Measurements from ENCODE around the gene BATF3.
"Not testable (repeated sequence)": the region's sequence is repeated elsewhere in the genome, so short reads cannot be mapped to it uniquely, and the experiment has no call there.

The BATF3 gene

DNA sequence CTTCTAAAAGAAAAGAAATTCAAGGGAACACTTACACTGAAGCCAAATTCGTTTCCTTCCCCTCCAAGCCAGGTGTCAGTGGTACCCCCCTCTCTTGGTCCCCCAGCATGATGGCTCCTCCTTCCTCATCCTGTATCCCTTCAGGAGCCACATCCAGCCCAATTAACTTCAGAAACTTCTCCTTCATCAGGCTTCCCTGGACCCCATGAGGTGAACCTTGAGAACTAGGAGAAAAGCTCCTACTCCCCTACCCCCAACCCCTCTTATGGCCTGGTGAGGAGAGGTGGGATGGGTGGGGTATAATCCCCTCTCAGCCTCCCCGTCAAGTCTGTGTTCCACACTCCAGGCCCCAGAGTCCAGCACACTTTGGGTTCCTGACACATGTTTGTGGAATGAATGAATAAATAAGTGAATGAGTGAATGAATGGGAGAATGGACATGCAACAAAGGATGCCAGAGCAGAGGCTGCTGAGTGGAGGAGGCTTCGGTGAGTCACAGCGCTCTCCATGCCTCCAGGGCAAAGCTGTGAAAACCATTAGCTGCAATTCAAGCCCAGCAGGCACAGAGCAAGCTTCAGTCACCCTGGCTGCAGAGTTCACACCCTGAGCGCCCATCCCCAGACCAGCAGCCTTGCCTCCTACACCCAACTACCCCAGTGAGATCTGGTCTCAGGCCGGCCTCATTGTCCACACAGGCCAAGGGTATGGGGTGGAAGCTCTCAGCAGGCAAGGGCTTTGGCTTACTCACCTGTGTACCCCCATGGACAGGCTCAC lies 43.8 kb downstream of the BATF3 start:
- DNase-seq, result no peak

DNA sequence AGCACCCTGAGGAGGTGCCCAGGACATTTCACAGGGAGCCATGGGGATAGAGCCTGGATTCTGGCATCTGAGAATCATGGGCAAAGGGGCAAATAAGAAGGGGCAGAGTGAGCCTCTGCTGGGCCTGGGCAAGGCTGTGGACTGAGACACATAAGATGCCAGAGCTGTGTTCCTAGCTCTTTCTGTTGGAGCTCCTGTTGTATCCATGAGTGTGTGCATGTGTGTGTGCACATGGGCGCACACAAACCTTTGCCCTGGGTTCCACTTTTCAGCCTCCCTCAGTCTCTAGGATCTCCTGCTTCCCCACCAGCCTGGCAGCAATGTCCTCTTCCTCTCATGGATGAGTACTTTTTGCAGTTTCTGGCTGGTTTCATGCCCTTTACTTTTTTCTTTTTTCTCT lies 47.0 kb downstream of the BATF3 start:
- no peak for DNase-seq

DNA sequence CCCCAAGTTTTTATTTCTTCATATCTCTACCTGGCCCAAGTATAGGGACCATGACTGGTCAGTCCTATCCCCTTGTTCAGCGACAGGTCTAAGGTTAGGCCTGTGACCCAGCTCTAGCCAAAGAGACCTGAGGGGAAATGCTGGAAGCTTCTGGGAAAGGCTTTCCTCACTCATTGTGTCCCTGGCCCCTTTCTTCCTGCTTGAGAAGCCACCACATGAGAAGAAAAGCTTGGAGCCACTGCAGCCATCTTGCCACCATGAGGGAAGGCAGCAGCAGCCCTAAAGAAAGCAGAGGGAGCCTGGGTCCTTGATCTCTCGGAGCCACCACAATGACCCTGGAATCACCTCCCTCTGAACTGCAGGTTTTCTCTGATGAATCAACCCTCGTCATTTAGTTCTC lies 47.7 kb downstream of the BATF3 start:
- DNase-seq, result no peak

DNA sequence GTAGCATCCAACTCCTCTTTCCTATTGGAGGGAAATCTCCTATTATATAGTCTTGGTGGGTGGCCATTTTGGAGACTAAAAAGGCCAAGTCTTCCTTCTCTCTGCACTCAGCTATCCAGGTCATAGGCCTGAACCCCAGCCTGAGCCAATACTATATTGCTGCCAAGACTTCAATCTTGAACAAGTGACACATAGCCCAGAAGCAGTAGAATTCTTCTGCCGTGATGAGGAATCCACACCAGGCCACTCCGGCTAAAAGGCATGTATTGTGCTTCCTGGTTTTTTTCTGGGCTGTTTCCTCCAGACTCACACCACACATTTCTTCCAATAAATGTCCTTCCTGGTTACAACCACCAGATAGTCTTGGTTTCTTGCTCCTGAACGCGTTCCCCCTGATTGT lies 48.1 kb downstream of the BATF3 start:
- DNase-seq, result no peak

DNA sequence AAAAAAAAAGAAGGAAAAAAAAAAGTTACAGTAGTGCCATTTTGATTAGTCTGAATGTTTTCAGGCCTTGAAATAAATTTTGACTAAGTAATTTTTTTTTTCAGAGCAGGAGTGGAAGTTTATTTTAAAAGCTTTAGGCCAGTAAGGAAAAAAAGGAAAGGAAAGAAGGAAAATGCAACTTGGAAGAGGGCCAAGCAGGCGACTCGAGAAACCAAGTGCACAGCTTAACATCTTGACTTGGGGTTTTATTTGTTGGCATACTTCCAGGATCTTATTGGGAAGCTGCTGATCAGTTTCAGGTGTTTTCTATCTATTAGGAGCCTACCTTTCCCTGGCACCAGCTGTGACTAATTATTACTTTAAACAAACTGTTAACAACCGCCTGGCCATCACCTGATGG lies 49.4 kb downstream of the BATF3 start:
- DNase-seq, result no peak

DNA sequence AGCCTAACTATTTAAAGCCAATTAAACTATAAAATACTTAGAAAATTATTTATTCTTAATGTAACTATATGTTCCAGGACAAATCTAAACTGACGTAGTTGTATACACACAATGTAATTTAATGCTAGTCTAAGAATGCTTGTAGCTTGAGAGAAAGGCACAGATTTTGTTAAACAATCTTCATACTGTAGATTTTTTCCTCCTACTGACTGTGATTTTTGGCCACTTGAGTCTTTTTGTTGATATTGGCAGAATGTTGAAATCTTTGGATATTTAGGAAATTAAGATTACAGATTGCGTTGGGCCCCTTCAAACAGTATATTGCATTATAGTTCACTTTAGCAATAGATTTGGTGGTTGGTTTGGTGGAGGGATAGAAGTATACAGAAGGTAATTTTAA lies 50.6 kb downstream of the BATF3 start:
- no peak for DNase-seq

DNA sequence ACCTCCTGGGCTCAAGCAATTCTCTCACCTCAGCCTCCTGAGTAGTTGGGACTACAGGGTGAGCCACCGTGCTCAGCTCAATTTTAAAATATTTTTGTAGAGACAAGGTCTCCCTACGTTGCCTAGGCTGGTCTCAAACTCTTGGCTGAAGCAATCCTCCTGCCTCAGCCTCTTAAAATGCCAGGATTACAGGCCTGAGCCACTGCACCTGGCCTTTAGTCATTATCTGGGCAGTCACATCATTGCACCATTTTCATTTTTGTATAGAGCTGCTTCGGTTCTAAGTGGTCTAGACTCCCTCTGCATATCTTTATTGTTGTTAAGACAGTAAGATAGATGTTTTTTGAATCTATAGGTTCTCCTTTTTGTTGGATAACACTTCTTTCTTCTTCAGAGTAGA lies 51.2 kb downstream of the BATF3 start:
- no peak for DNase-seq

DNA sequence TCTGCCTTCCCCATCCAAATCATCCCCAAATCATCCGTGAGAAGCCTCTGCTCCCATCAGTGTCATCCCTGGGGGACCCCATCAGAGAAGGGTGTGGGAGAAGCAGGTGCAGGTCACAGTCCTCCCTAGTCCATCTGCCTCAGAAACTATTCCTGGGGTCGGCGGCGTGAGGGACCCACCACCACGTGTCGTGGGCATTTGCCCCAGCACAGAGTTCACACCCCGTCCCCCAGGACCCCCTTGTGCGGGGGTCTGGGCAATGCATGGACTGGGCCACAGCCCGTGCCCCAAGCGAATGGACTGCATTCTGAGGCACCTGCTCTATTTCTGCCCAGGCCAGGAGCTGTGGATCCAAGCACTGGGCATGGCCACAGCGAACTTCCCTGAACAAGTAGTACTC lies 52.6 kb downstream of the BATF3 start:
- no peak for DNase-seq

DNA sequence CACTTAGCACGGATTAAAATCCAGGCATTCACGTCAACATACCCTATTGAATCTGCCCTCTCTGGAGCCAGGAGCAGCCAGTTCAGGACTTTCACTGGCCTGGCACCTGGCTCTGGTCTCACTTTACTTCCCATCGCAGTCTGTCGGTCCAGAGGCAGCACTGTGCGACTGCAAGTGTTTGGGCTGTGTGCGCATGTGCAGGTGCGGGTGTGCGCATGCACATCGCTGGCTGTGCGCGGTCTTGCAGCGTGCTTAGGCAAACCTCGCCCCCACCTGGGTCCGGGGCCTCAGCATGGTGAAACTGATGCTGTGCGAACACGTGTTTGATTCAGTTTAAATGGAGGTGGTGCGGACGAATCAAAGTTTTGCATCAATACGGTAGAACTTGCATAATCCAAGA lies 53.1 kb downstream of the BATF3 start:
- no peak for DNase-seq

DNA sequence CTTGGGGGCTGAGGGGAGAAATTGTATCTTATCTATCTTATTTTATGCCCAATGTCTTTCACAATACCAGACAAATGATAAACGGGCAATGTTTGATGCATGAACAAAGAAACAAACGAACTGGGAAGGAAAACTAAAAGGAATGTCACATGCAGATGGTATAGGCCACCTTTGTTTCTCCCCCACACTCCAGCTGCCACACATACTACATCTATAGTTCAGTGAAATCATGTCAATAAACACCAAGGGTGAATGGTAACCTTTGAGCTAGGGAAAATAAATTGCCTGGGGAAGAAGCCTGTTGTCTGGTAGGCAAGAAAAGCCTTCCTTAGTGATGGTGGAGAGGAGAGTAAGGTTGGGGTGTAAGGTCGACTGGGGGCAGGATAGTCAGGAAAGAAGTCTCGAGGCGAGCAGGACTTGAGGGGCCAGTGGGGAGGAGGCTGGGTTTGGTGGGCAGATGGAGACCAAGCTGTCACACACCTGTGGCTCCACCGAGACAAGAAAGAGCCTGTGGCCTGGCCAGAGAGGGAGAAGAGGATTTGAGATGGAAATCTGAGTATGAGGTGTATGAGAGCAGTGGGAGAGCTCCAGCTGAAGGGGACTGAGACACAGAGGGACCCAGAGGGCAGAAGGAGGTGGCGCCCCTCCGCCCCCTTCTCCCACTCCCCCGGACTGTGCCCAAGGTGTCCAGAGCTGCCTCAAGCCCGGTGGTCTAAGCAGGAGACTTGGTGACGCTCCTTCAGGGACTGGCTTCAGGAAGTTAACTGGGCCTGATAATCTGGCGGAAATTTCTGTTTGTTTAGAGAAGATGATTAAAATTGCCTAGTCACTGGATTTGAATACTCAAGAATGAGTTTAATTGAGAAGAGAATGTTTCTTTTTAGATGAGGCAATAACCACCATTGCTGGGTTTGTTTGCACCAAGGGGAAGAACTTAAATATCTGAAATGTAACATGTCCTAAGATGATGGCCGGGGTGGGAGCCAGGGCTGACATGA lies 53.8 kb downstream of the BATF3 start:
- DNase-seq, result no peak

DNA sequence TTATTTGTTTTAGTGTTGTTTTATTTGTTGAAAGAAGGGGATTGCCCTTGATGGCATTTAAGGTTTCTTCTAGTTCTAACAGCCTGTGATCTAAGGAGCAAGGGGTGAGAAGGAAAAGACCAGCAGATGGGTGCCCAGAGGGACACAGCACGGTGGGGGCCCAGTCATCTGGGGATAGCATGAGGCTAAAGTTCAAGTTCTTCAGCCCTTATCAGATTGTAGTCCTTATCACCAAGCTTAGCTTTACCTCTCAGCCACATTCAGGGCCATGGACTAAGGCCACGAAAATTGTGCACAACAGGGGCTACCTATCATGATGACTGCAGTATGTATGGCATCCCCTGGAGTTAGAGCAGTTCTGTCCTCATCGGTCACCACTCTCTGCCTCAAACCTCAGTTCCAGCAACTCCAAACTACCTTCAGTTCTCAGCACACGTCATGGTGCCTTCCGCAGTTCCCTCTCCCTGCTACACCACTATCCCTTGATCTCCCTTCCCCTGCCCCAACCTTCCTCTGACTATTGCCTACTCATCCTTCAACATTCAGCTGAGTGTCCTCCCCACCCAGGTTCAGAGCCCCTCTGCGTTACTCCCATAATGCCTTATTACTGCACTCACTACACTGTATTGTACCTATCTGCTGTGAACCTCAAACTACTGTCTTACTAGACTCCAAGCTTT lies 54.6 kb downstream of the BATF3 start:
- no peak for DNase-seq

DNA sequence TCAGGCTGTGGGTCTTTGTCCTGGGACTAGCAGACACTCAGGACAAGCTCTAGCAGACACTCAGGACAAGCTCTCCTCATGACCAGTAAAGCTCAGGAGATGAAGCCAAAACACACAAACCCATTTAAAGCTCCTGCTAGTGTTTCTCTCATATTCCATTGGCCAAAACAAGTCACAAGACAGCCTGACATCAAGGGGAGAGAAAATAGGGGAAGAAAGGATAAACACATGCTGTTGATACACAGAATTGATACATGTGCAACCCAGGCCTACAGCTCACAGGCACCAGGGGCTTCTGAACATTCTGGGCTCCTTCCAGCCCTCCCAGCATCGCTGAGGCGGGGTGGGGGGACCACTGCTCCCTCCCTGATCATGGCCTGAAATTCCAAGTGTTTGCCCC lies 55.8 kb downstream of the BATF3 start:
- DNase-seq, result peak; percentile 29

DNA sequence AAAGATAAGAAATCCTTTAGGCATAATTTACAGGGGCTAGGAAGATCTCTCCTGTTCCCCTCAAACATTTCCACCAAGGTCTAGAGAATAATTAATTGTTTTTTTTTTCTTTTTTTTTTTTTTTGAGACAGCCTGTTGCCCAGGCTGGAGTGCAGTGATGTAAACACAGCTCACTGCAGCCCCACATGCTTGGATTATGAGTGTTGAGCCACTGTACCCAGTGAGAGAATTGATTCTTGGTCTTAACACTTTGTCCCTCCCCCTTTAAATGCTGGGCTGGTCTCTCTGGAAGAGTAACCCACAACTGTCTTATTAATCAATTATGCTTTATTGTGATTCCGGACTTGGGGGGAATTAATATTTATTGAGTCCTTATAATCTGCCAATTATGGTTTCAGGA lies 57.7 kb downstream of the BATF3 start:
- DNase-seq, result no peak

DNA sequence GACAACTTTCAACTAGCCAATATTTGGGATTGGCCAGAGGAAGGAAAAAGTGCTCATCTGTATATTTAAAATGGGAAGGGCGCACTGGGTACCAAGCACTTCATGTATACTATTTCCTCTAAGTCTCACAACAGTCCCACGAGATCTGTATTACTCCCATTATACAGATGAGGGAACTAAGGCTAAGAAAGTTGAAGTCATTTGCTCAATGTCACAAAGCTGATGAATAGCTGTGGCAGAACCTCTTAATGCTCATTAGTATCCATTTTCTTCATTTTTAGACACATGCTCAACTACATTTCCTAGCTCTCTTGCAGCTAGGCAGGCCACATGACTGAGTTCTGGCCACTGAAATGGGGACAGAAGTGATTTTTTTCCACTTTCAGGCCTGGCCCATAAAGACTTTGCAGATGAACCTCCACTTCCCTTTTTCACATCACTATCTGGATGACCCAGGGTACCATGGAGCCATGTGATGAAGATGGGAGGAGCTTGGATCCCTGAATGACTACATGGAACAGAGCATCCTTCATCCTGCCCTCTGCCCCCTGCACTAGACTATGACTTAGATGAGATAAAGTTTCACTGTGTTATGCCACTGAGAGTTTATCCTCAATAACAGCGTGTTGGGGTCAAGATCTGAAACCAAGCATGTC lies 59.3 kb downstream of the BATF3 start:
- no peak for DNase-seq

DNA sequence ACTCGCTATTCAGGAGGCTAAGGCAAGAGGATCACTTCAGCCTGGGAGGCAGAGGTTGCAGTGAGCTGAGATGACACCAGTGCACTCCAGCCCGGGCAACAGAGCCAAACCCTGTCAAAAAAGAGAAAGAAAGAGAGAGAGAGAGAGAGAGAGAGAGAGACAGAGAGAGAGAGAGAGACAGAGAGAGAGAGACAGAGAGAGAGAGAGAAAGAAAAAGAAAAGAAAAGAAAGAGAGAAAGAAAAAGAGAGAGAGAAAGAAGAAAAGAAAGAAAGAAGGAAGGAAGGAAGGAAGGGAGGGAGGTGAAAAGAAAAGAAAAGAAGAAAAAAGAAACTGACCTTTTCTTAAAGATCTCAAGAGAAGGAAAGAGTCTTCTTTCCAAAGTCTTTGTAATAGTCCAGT lies 60.1 kb downstream of the BATF3 start:
- DNase-seq, result not testable (repeated sequence)

DNA sequence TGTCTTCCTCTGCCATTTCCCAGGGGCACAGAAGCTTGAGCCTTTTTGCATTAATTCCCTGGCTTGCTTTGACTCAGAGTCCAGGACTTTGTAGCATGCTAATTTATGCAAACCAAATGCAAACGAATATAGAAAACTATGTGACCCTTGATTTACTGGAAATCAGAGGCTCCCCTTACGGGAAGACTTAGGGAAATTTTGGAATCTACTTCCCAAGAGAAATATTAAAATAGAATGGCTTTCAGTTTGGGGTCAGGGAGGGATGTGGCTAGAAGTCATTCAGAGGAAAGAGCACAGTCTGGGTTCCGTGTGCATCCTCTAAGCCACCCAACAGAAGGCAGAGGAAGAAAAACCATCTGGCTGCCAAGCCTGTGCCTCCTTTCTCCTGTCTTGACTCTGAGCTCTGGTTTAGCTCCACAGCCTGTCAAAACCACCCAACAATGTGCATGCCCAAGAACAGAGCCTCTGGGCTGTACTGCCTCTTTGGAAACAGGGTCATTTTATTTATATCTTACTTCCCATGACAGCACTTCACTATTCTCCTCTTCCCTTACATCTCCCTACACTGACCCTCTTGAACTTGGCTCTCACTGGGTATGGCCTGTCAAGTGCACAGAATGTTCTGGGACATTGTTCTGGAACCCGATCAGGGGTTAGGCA lies 61.0 kb downstream of the BATF3 start:
- no peak for DNase-seq

DNA sequence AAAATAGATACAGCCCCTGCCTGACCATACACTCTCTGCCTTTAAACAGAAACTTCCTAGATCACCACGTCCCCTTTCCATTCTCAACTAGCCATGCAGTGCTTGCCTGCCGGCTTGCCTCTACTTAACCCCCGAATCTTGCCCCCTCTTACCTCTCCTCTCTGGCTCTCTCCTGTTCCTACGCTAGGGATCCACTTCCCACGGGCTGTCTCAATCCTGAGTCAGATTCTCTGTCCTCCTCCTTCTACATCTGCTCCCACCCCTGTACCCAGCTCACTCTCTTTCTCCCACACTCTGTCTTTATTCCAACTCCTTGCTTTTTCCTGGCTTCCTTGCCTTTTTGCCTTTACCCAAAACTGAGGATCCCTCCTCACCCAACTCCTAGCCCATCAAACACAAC lies 61.7 kb downstream of the BATF3 start:
- no peak for DNase-seq

All from DMS53 (cell line).